OCI-LY1 (cell line): ENCODE data around the gene RPH3AL.

Experiments used
- CTCF ChIP-seq: fragments of 200-600 bp; sonication (generic), shearing (Covaris generic); IDR thresholded peaks from 2 replicates; pipeline ENCODE4 v1.5.1; 2017; ENCODE audit warnings: mild to moderate bottlenecking, antibody characterized with exemption, low read length, moderate library complexity, mixed read lengths
- EZH2 ChIP-seq: fragments of 200-600 bp; sonication (generic), shearing (Covaris generic); IDR thresholded peaks from 2 replicates; pipeline ENCODE4 v1.8.0; 2017; ENCODE audit warnings: borderline replicate concordance, mixed run types, mild to moderate bottlenecking, antibody characterized with exemption, low read length, moderate library complexity, mixed read lengths

- TF ChIP-seq CTCF (no peak), EZH2 (no peak)
Measured at GRCh38 chr17:279776-280175, 72.8 kb downstream of the RPH3AL start.
